A204.1 (cell line): ENCODE results near the gene DNASE1L2.

Experiments
- FAIRE-seq: peaks from 2 replicates; lab custom pipeline; 2012; peaks lifted over from hg19 to GRCh38; lab: Jason Lieb, UNC

Gene DNASE1L2

DNA sequence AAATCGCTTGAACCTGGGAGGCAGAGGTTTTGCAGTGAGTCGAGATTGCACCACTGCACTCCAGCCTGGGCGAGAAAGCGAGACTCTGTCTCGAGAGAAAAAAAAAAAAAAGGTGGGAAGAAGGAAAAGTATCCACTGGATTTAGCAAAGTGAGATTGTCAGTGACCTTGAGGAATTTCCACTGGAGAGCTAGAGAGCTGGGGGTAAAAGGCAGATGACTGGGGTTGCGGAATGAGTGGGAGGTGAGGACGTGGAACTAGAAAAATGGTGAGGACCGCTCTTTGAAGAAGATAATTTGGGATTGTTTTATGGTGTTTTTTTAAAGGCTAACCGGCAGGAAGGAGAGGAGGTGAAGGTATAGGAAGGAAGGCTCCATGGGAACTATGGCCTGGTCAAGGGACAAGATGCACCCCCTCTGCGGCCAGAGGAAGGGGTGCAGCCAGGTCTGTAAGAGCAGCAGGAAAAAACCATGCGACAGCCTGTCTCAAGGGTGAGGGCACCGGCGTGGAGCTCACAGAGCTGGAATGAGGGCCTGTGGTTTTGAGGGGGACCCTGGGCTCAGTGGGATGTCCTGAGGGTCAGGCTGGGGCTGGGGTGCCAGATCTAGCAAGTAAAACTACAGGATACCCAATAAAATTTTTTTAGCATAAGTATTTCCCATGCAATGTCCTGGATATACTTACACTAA is 31.7 kb upstream of the DNASE1L2 start:
- FAIRE-seq, result no peak

DNA sequence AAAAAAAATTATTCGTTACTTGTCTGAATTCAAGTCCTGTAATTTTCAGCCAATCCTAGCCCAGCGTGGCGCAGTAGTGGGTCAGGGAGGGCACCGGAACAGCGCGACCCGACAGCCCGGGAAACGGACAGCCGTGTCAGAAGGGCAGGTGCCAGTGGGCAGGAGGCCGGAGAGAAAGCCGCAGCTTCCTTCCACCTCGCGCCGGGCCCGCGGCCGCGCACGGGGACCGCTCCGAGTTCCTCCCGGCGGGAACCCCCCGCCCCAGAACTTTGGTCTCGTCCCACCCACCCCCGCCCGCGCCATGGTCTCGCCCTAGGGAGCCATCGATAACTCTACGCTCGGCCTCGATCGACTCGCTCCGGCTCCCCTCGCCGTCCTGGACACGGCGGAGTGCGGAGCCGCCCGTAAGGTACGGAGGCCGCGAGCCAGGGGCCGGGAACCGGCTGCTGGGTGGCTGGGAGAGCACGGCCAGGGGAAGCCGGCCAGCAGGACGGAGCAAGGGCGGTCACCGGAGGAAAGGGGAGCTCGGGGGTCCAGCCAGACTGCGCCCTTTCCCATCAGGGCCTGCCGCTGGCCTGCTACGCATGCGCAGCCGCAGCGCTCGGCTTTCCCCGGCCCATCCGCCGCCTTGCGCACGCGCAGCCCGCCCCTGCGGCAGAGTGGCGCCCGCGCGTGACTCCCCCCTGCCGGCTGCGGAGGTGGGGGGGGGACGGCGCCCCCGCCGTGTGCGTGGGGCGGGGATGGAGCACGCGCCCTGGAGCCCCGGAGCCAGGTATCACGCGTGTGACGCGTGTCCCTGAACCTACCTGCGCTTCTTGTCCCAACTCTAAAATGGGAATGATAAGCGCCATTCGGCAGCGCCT is 30.9 kb upstream of the DNASE1L2 start, which contains the start of gene MLST8:
MLST8 (plus strand) TSS at position 351 of the 863 bp plus-strand sequence. CDS start 632 bp downstream, outside the sequence.
- FAIRE-seq, result no peak

DNA sequence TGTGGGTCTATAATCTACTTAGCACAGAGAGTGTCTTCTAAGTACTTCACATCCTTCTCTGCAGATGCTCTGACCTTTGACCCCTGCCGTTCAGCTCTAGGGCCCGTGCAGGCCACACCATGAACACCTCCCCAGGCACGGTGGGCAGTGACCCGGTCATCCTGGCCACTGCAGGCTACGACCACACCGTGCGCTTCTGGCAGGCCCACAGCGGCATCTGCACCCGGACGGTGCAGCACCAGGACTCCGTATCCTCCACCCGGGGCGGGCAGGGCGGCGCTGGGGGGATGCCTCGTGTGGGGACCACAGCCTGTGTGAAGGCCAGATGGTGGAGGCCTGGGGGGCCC is 30.3 kb upstream of the DNASE1L2 start:
- FAIRE-seq, result no peak

GRCh38 chr16:2206420-2206779 is 29.8 kb upstream of the DNASE1L2 start:
- FAIRE-seq, result no peak

DNA sequence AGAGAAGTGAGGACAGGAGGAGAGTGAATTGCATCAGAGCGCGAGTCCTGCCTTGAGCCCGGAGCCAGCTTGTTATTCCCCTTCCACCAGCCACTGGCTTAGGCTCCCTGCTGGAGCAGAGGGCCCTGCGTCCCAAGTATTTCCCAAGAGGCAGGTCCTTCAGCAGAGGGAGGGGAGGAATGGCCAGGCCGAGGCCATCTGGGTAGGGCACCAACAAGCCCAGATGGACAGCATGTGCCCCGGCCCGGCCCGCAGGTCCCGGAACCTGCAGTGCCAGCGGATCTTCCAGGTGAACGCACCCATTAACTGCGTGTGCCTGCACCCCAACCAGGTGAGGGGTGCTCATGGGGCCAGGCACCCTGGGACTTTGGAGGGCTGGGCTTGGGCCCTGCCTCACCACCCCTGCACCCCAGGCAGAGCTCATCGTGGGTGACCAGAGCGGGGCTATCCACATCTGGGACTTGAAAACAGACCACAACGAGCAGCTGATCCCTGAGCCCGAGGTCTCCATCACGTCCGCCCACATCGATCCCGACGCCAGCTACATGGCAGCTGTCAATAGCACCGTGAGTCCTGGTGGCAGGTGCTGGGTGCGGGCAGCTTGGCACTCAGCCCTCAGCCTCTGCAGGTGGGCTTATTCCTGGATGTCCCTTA is 29.3 kb upstream of the DNASE1L2 start:
- FAIRE-seq, result no peak

- FAIRE-seq, result no peak
Observed at GRCh38 chr16:2207872-2208271, 28.4 kb upstream of the DNASE1L2 start.

GRCh38 chr16:2208308-2208707 is 27.9 kb upstream of the DNASE1L2 start:
- FAIRE-seq, result no peak

- FAIRE-seq, result no peak
Observed at GRCh38 chr16:2208772-2209171, 27.5 kb upstream of the DNASE1L2 start.

DNA sequence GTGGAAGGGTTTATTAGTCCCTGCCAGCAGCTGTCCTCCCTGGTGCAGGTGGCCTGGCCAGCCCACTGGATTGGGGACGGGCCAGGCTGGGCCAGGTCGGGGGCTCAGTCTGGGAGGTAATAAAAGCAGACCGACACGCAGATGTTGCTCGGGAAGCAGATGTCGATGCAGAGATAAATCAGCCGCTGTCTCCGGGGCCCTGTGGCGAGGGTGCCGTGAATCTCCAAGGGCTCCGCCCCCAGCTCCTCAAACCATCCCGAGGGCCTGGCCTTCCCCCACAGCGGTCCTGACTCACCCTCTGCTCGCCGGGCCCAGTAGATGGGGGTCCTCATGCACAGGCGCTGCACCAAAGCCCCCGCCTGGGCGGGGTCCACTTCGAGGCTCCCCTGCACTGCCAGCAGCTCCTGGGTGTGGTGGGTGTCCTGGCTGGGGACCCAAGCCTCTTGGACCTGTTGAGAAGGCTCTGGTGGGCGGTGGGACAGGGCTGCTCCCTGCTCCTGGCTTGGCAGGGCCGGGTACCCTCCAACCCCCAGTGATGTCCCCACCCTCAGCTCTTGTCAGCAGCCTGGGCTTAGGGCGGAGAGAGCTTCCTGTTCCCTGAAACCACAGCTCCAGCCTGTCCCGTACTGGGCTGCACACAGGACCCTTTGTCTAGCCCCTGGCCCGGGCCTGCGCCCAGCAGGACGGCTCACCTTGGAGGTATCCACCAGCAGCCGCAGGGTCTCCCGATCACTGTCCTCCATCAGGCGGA is 26.8 kb upstream of the DNASE1L2 start:
- FAIRE-seq, result no peak

DNA sequence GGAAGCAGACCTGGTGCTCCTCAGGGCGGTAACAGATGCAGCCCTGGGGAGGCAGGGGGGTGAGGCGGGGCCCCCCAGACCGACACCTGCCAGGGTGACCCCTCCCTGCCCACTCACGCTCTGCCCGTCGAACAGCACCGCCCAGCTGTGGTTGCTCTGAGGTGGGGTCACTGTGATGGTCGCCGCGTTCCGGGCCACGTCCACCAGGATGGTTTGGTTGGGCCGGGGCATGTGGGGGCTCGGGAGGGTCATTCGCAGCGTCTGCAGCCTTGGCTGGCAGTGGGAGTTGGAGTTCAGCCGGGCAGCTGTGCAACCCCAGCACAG is 26.3 kb upstream of the DNASE1L2 start:
- FAIRE-seq, result no peak

GRCh38 chr16:2210386-2211365 is 25.6 kb upstream of the DNASE1L2 start, which contains the start of gene BRICD5:
Gene BRICD5 (minus strand): TSS chr16:2210863. CDS start chr16:2210833, 30 bp downstream.
- no peak for FAIRE-seq

GRCh38 chr16:2211923-2212347 is 24.3 kb upstream of the DNASE1L2 start:
- FAIRE-seq, result no peak

GRCh38 chr16:2212362-2213324 is 23.6 kb upstream of the DNASE1L2 start:
- FAIRE-seq, result no peak

GRCh38 chr16:2213817-2214718 is 22.2 kb upstream of the DNASE1L2 start:
- no peak for FAIRE-seq

DNA sequence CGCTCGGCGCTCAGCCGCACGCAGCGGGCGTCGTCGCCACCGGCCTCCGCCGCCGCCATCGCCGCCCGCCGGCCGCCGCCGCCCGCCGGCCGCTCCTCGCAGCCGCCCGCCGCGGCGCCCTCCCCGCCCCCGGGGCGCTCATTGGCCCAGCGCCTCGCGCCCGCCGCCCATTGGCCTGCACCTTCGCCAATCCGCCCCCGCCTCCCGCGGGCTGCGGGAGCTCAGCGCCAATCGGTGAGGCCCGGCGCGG is 21.6 kb upstream of the DNASE1L2 start, which contains the start of gene PGP:
PGP (minus strand) TSS at position 122 of the 250 bp plus-strand sequence; CDS start at position 59, 63 bp downstream.
- FAIRE-seq, result no peak

DNA sequence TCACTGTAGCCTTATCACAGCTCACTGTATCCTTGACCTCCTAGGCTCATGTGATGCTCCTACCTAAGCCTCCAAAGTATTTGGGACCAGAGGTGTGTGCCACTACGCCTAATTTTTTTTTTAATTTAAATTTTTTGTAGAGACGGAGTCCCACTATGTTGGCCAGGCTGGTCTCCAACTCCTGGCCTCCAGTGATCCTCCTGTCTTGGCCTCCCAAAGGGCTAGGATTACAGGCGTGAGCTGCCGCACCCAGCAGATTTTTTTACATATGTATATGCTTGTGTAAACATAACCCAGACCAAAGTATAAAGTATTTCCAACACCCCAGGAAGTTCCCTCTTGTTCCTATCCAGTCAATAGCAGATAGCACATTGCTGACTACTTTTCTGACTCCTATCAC is 19.9 kb upstream of the DNASE1L2 start:
- FAIRE-seq, result no peak

DNA sequence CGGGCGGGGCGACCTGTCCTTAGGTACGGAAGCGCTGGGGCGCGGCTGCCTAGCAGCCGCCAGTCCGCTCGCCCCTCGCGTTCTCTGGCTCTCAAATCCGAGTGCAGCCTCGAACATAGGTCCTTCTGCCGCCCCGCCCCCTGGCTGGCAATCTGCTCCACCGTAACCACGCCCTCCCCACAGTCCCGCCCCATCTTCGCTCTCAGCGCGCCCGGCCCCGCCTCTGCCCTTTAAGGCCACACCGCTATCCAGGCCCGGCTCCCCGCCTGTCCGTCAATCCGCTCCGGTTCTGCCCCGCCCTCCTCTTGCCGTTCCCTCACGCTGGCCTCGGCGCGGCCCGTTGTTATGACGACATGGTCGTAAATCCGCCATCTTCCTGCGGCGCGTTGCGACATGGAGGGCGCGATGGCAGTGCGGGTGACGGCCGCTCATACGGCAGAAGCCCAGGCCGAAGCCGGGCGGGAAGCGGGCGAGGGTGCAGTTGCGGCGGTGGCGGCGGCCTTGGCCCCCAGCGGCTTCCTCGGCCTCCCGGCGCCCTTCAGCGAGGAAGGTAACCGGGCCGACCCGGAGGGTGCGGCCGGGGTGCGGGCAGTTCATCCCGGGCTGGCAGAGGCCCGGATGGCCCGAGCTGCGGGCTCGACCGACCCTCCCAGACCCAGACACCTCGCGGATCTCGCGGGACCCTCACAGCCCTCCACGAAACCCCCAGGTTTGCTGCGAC is 12.9 kb upstream of the DNASE1L2 start, which contains the start of gene E4F1:
E4F1 (plus strand) TSS at position 371 of the 721 bp plus-strand sequence; CDS start at position 394, 23 bp downstream.
- FAIRE-seq, result peak; percentile 95

DNA sequence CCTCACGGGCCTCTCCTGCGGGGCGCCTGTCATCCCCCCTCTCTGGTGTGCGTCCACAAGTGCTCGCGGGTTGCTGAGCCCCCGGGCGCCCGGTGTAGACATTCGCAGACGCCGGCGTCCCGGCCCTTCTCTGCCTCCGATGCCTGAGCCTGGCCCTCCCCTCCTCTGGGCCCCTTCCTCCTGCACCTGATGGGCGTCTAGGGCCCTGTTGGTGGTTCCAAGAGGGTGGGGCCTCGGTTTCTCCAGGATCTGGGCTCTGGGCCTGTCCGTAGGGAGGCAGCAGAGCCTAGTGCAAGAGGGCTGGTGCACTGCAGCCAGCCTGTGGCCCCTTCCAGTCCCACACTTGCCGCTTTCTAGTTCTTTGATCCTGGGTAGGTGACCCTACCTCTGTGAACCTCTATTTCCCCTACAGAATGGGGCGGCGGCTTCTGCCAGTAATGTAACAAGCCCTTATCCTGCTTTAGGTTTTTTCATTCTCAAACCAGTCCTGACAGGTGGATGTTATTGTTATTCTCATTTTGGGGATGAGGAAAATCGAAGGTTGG is 12.2 kb upstream of the DNASE1L2 start:
- no peak for FAIRE-seq
